ENCODE results near the gene DNAJC16.

Gene DNAJC16

GRCh38 chr1:15522551-15522950, 4.1 kb upstream of the DNAJC16 start:
- in situ Hi-C loops (cut with HindIII; ENCODE audit: low sequenced_read_pairs) = no loop called here
- no peak overlapping the region for H3K4me3 ChIP-seq (ENCODE audit: low read depth, low read length)
- TF ChIP-seq, protein P1, sequence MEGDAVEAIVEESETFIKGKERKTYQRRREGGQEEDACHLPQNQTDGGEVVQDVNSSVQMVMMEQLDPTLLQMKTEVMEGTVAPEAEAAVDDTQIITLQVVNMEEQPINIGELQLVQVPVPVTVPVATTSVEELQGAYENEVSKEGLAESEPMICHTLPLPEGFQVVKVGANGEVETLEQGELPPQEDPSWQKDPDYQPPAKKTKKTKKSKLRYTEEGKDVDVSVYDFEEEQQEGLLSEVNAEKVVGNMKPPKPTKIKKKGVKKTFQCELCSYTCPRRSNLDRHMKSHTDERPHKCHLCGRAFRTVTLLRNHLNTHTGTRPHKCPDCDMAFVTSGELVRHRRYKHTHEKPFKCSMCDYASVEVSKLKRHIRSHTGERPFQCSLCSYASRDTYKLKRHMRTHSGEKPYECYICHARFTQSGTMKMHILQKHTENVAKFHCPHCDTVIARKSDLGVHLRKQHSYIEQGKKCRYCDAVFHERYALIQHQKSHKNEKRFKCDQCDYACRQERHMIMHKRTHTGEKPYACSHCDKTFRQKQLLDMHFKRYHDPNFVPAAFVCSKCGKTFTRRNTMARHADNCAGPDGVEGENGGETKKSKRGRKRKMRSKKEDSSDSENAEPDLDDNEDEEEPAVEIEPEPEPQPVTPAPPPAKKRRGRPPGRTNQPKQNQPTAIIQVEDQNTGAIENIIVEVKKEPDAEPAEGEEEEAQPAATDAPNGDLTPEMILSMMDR (IDR thresholded peaks at IDR 0.05; ENCODE audit: low read depth, low read length) = no peak
- no peak for DNase-seq (ENCODE audit: low read depth, low spot score)

DNA sequence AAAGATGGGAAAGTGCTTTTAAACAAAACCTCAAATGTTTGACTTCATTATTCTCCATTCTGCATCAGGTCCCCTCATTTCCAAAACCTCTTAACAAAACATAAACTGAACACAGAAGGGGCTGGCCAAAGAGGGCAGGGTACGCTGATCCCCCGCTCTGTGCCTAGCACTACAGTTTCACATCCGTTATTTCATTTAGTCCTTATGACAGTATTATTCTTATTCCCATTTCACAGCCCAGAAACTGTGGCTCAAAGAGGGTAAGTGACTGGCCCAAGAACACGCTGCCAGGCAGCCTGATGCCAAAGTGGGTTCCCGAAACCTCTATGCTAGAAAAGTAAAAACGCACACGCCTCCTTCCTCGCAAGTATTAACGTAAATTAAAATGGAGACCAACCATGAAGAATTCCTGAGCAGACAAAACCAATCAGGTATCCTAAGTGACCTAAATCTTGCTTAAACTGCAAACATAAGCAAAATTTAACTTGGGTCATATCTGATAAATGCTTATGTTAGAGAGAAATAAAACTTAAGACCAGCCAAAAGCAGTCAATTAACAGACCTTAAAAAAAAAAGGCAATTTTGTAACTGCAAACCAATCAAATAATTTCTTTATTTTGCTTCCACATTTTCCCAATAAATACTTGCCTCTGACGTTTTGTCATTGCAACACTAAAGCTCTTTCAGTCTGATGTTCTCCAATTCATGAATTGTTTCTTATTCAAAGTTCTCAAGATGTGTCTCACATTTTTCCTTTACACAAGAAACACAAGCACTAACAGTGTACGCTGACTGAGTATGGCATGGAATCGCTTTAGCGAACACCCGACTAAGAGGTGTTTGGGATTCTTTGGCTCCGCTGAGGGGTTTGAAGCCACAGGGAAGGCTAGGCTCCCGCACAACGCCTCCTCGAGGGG, 3.3 kb upstream of the DNAJC16 start:
- TF ChIP-seq, protein P1 (IDR thresholded peaks at IDR 0.05; ENCODE audit: low read depth, low read length) = no peak
- DNase-seq (ENCODE audit: low read depth, low spot score) = peak; percentile 47
- in situ Hi-C loops (cut with HindIII; ENCODE audit: low sequenced_read_pairs) = no loop called here
- peak overlapping the region; percentile 51 for H3K4me3 ChIP-seq (ENCODE audit: low read depth, low read length)

- TF ChIP-seq, protein P1 (IDR thresholded peaks at IDR 0.05; ENCODE audit: low read depth, low read length) = no peak
- DNase-seq (ENCODE audit: low read depth, low spot score) = no peak
- in situ Hi-C loops (cut with HindIII; ENCODE audit: low sequenced_read_pairs) = no loop called here
- H3K4me3 ChIP-seq (ENCODE audit: low read depth, low read length) = peak within 1 kb of the TSS; percentile 63
Observed at GRCh38 chr1:15524021-15524282, 2.7 kb upstream of the DNAJC16 start, which contains the start of gene CASP9. Gene CASP9 (minus strand): TSS chr1:15524215. CDS start chr1:15524200, 15 bp downstream.

- in situ Hi-C loops (cut with HindIII; ENCODE audit: low sequenced_read_pairs) = no loop called here
- DNase-seq (ENCODE audit: low read depth, low spot score) = peak; percentile 99
- TF ChIP-seq, protein P1 (IDR thresholded peaks at IDR 0.05; ENCODE audit: low read depth, low read length) = no peak
- H3K4me3 ChIP-seq (ENCODE audit: low read depth, low read length) = peak overlapping the region; percentile 61
Observed at GRCh38 chr1:15524283-15525049, 2.2 kb upstream of the DNAJC16 start.

GRCh38 chr1:15525050-15526020, 1.3 kb upstream of the DNAJC16 start:
- peak; percentile 18 for DNase-seq (ENCODE audit: low read depth, low spot score)
- in situ Hi-C loops (cut with HindIII; ENCODE audit: low sequenced_read_pairs) = no loop called here
- H3K4me3 ChIP-seq (ENCODE audit: low read depth, low read length) = peak overlapping the region; percentile 63
- TF ChIP-seq, protein P1 (IDR thresholded peaks at IDR 0.05; ENCODE audit: low read depth, low read length) = no peak

GRCh38 chr1:15526021-15526489, 593 bp upstream of the DNAJC16 start:
- DNase-seq (ENCODE audit: low read depth, low spot score) = no peak
- in situ Hi-C loops (cut with HindIII; ENCODE audit: low sequenced_read_pairs) = no loop called here
- peak overlapping the region; percentile 82 for H3K4me3 ChIP-seq (ENCODE audit: low read depth, low read length)
- TF ChIP-seq, protein P1 (IDR thresholded peaks at IDR 0.05; ENCODE audit: low read depth, low read length) = no peak

Data from astrocyte of the spinal cord (primary cell).